Adrenal gland (tissue), 12 donors: ENCODE results near the gene GPR78. TPM values are rescaled to one million over a fixed set of nuclear protein-coding genes. Genes with fewer than 3 reads are reported as not detected.

ENCODE experiments used
- DNase-seq, 7 donors: peaks; one replicate each; pipeline ENCODE4 v3.0.0-alpha.2; 2019 to 2020
- H3K27ac ChIP-seq, 5 donors: fragments of 200-600 bp; sonication (generic) in 4 of 5; 1 replicate in 3 of 5; 2 replicates in 2 of 5; pipeline versions ENCODE4 v1.5.1 to v1.8.0; 2016 to 2020; ENCODE audit warnings: mild to moderate bottlenecking in 1 of 5
- H3K27me3 ChIP-seq: fragments of 200-600 bp; 2 replicates; pipeline ENCODE4 v1.8.0; 2021
- H3K36me3 ChIP-seq, 2 donors: fragments of 200-600 bp; replicated peaks in 1 of 2; 1 replicate in 1 of 2; 2 replicates in 1 of 2; pipeline versions ENCODE4 v1.5.1 to v1.8.0; 2018 to 2022
- H3K4me1 ChIP-seq, 2 donors: fragments of 200-600 bp; replicated peaks in 1 of 2; 1 replicate in 1 of 2; 2 replicates in 1 of 2; pipeline versions ENCODE4 v1.5.1 to v1.8.0; 2018 to 2021
- H3K4me3 ChIP-seq, 4 donors: fragments of 200-600 bp; sonication (generic) in 3 of 4; one replicate each; pipeline ENCODE4 v1.5.1; 2016 to 2018
- H3K9me3 ChIP-seq, 3 donors: fragments of 200-600 bp; sonication (generic) in 1 of 3; replicated peaks in 1 of 3; 1 replicate in 2 of 3; 2 replicates in 1 of 3; pipeline versions ENCODE4 v1.5.1 to v1.8.0; 2016 to 2021
- CTCF ChIP-seq, 6 experiments: fragments of 450-650 bp in 4 of 6; fragments of 200-600 bp in 2 of 6; sonication (generic) in 1 of 6; IDR thresholded peaks; 1 replicate in 5 of 6; 2 replicates in 1 of 6; pipeline versions ENCODE4 v1.5.1 to v1.8.0; 2016 to 2021; ENCODE audit warnings: antibody characterized with exemption in 6 of 6, mild to moderate bottlenecking in 2 of 6, moderate library complexity in 1 of 6
- POLR2A ChIP-seq, 2 donors: fragments of 450-650 bp; IDR thresholded peaks; one replicate each; pipeline ENCODE4 v1.6.1; 2017; ENCODE audit warnings: antibody characterized with exemption in 2 of 2, mild to moderate bottlenecking in 2 of 2, moderate library complexity in 1 of 2
- WGBS, 4 donors: extraction: QIAGEN DNeasy Blood & Tissue Kit in 2 of 4; methylation state at CpG; one replicate each; pipeline versions ENCODE4 v1.1.5 to v1.1.7; 2013 to 2017; 5-methylcytosine and 5-hydroxymethylcytosine counted together
- intact Hi-C, 2 donors: fragments of 100-400 bp; cut with DNase I; formaldehyde crosslinking; loops; one replicate each; pipeline versions ENCODE4 v1.14.1 to v1.15.0; 2022 to 2023
- polyA plus RNA-seq, 3 donors: library from polyadenylated mRNA; stranded (reverse); fragments of 200-250 nt in 2 of 3; fragments of 350-450 nt in 1 of 3; fragmentation: Illumina TruSeq in 1 of 3; extraction: RNeasy Lipid Tissue Mini Kit (QIAGEN cat#74804) in 1 of 3; gene quantifications; one replicate each; pipeline ENCODE4 v1.2.3, GENCODE V29; 2013 to 2014
- total RNA-seq, 9 donors: library from RNA; depleted of rRNA in 4 of 9; stranded (reverse); fragments of >200 nt in 4 of 9; fragments of 120-200 nt in 1 of 9; fragmentation: NEBNext Ultra II Directional in 1 of 9; extraction: Animal tissue kit (Norgen Biotek cat#: 25700) in 1 of 9; gene quantifications; one replicate each; pipeline versions ENCODE4 v1.1.0 to v1.2.4, GENCODE V29; 2013 to 2023
- donor health status: healthy with polysubstance abuse.
- donor health status: Bipolar disorder and iron deficiency.
- donor health status: DM: yes; HTN: yes; CAD: no.
- donor health status: DM: no; HTN: no; CAD: no.
- donor health status: DM: no; HTN: no; CAD: no.
- donor health status: DM: yes; HTN: yes; CAD: no.

Gene GPR78
- total and polyA plus RNA-seq, 12 donors = 0.03 to 0.08 (median 0.07) TPM; not detected in 8

GRCh38 chr4:8544282-8544681, 35.9 kb upstream of the GPR78 start:
- H3K27ac ChIP-seq = no peak overlapping the region
- 89 to 96% (median 93%) methylated on average over 3 of the region's 3 CpGs for WGBS, 4 donors
- no peak overlapping the region for H3K4me3 ChIP-seq
- intact Hi-C loops = loop anchor here (5.0 kb wide), 2 partner anchors 72 to 77 kb away; no protein-coding TSS in a partner anchor
- no peaks in the 10 kb centered on the region for H3K9me3 ChIP-seq
- H3K36me3 ChIP-seq = no peaks in the 10 kb centered on the region
- no peaks in the 10 kb centered on the region for H3K4me1 ChIP-seq
- TF ChIP-seq POLR2A (IDR thresholded peaks at IDR 0.05) (no peak), CTCF (IDR thresholded peaks at IDR 0.05) (no peak)
- H3K27me3 ChIP-seq = no peaks in the 10 kb centered on the region
- peak in 1 of 7 donors; percentile 7 for DNase-seq

- Histone ChIP-seq H3K4me1 (no peaks in the 10 kb centered on the region), H3K4me3 (no peak overlapping the region), H3K27ac (no peak overlapping the region), H3K9me3 (no peaks in the 10 kb centered on the region), H3K36me3 (no peaks in the 10 kb centered on the region), H3K27me3 (no peaks in the 10 kb centered on the region)
- 77 to 84% (median 80%) methylated on average over 19 to 32 of the region's 32 CpGs for WGBS, 4 donors
- no peak for TF ChIP-seq CTCF (IDR thresholded peaks at IDR 0.05)
- no peak for TF ChIP-seq POLR2A (IDR thresholded peaks at IDR 0.05)
- intact Hi-C loops = loop anchor here (5.0 kb wide), 2 partner anchors 73 to 78 kb away; no protein-coding TSS in a partner anchor
- DNase-seq = peak in 1 of 7 donors; percentile 7
These were observed 35.3 kb upstream of the GPR78 start for GRCh38 chr4:8544741-8545438.

- no peaks in the 10 kb centered on the region for H3K9me3 ChIP-seq
- no peak overlapping the region for H3K4me3 ChIP-seq
- no peak for DNase-seq
- no peaks in the 10 kb centered on the region for H3K36me3 ChIP-seq
- TF ChIP-seq CTCF (IDR thresholded peaks at IDR 0.05) = no peak
- WGBS, 4 donors = 68 to 86% (median 76%) methylated on average over 9 of the region's 9 CpGs
- no peak overlapping the region for H3K27ac ChIP-seq
- H3K27me3 ChIP-seq = no peaks in the 10 kb centered on the region
- H3K4me1 ChIP-seq = no peaks in the 10 kb centered on the region
- intact Hi-C loops = no loop called here
These were observed 34.8 kb upstream of the GPR78 start for GRCh38 chr4:8545439-8545765.

- Histone ChIP-seq H3K36me3 (no peaks in the 10 kb centered on the region), H3K9me3 (no peaks in the 10 kb centered on the region), H3K4me3 (no peak overlapping the region), H3K27me3 (no peaks in the 10 kb centered on the region), H3K4me1 (no peaks in the 10 kb centered on the region), H3K27ac (no peak overlapping the region)
- no peak for DNase-seq
- WGBS, 4 donors = 58 to 90% (median 75%) methylated on average over 8 of the region's 8 CpGs
- intact Hi-C loops = no loop called here
- TF ChIP-seq POLR2A (IDR thresholded peaks at IDR 0.05) (no peak), CTCF (IDR thresholded peaks at IDR 0.05) (no peak)
These were observed 33.5 kb upstream of the GPR78 start for GRCh38 chr4:8546766-8547107.
